HG03175 (cell line): Measurements from ENCODE around the gene SCG5.

Experiments used
- ATAC-seq: cut with Tn5 transposase; IDR thresholded peaks from one replicate; pipeline ENCODE4 v1.9.1; 2021; ENCODE audit warnings: mild to moderate bottlenecking, moderate library complexity; ENCODE audit not compliant: unreplicated experiment

The SCG5 gene

DNA sequence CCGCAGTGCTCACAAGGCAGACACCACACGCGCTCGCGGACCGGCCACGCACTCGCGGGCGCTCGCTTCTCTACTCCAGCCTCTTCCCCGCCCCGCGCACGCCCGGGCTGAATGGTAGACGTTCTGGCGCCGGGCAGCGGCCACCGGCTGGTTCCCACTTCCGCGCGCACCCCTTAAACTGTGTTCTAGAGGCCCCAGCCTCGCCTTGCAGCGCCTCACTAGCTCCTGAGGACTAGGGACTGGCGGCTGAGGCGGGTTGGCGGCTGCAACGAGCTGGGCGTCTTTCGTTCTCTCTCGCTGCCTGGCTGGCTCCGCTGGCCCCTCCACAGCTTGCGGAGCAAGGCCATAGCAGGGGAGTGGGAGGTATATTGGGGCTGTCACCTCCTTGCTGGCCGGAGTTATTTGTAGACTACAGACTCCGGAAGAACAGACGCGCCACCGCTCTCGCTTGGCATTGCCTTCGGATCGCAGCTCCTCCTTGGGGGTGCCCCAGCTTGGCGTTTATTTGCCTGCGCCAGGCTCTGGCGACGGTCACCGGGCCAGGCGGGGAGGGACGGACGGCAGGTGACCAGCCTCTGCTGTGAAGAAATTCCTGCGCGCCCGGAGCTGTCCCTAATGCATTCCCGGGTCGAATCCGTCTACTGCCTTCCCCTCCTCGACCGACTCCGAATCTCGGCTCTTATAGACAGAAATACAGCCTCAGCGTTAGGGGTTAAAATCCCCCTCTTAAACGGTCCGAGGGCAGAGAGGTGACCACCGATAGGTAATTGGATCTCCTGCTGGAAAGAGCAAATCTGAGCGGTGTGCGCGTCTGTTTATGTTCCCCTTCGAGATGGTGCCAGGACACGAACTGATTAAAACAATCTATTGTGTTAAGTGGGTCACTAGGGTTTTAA lies 77.6 kb downstream of the SCG5 start:
- ATAC-seq = no peak

DNA sequence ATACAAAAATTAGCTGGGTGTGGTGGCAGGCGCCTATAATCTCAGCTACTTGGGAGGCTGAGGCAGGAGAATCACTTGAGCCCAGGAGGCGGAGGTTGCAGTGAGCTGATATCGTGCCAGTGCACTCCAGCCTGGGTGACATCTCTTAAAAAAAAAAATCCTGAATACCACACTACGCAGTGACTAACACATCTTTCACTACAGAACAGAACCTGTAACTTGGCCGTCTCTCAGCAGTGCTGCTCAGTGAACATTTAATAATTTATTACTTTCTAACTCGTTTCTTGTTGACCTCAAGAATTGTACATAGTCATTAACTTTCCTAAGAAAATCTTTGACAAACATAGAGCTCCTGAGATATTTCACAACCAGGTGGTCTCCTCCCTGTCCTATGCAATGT lies 80.1 kb downstream of the SCG5 start:
- ATAC-seq = no peak

DNA sequence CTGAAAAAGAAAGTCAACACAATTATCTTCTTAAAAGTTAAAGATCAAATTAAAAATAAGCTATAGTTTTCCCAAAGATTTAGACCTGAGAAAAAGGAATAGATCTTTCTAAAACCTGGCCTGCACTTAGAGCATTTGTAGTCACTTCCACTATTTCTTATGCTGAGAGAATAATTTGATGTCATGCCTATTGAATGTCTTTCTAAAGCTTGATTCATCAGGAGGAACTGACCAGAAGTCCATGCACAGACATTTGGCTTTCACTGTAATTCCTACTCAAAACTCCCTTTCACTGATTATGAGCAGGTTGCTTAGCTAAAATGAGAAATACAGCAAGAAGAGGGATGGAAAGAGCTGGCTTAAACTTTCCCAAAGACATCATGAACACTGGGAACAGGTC lies 80.6 kb downstream of the SCG5 start:
- no peak for ATAC-seq

DNA sequence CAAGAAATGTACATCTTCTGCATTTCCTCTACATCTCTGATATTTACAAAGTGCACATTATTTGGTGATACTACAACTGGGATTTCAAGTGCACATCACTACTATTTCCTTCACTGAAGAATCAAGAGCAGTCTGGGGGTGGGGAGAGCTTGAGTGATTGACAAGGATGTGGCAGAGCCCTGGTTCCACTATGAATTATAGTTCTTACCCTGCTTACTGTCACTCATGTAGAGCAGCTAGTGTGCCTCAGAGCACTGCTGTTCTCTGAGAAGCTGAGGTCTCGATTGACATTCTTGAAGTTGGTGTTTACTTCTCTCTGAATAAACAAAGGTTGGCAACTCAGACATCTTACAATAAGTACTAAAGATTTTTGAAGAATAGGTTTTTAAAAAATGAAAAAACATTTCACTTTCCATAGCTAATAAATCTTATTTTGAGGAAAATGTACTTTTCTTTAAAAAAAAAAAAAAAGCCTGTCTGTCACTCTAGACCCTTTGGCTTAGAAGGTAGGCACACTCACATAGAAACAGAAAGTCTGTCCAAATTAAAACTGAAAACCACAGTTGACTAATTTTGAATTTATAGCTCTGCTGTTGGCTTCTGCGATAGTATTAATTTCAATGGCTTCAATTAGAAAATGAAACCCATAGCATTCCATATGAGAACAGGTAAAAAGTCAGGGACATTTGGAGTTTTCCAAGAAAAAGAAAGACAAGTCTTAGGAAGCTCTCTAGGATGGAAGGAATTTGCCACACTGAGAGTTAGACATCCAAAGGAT lies 81.8 kb downstream of the SCG5 start:
- peak; percentile 91 for ATAC-seq

GRCh38 chr15:32729700-32730395 lies 88.3 kb downstream of the SCG5 start:
- no peak for ATAC-seq

GRCh38 chr15:32730677-32731654 lies 89.5 kb downstream of the SCG5 start:
- no peak for ATAC-seq

- ATAC-seq = no peak
Measured at GRCh38 chr15:32732574-32733157, 91.2 kb downstream of the SCG5 start.

- ATAC-seq = no peak
Measured at GRCh38 chr15:32733281-32733680, 91.8 kb downstream of the SCG5 start.

DNA sequence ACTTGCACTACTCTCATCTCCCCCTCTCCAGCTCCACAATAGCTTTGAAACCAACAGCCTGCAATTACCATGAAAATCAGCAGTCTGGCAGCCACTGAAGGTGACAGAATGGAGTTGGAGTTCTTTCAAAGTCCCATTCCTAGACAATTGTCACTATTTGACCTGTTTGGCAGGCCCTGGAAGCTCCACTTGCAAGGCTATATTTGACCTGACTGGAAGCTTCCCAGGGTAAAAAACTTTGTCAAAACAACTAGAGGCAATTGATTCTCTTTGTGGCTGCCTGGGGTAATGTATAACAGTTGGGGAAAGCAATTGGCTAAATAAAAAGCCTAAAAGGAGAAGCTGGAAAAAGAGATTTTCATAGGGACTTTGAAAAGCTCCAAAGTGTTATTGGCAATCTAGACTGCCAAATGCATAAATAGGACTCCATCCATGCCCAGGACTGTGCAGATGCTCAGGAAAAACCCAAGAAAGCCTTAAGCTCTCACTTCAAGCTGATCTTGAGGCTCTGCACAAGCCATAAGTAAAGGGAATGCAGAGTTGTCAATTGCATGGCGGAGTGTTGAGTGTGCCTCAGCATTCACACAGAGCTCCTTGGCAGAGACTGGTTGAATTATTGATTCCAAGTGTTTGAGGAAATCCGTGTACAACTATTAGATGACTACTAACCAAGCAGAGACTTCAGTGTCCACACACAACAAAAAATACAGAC lies 94.6 kb downstream of the SCG5 start:
- ATAC-seq = no peak

DNA sequence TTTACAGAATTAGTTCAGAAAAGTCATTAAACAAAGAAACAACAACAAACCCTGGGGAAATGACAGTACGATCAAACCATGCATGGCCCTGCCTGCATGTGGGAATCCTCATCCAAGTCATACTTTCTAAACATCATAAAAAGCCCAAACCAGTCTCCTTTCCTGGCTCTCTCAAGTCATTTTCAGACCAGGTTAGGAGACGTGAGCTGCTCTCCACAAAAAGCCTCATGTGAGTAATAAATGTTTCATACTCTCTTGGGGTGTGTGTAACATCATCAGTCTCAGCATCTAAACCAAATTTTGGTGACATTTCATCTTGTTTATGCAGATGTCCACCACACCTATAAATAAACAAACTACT lies 95.2 kb downstream of the SCG5 start:
- no peak for ATAC-seq

- ATAC-seq = no peak
Measured at GRCh38 chr15:32737304-32737703, 95.8 kb downstream of the SCG5 start.

GRCh38 chr15:32738666-32739065 lies 97.2 kb downstream of the SCG5 start:
- no peak for ATAC-seq

- no peak for ATAC-seq
Measured at GRCh38 chr15:32739522-32740063, 98.1 kb downstream of the SCG5 start.

- no peak for ATAC-seq
Measured at GRCh38 chr15:32743411-32744140, 102.1 kb downstream of the SCG5 start.

DNA sequence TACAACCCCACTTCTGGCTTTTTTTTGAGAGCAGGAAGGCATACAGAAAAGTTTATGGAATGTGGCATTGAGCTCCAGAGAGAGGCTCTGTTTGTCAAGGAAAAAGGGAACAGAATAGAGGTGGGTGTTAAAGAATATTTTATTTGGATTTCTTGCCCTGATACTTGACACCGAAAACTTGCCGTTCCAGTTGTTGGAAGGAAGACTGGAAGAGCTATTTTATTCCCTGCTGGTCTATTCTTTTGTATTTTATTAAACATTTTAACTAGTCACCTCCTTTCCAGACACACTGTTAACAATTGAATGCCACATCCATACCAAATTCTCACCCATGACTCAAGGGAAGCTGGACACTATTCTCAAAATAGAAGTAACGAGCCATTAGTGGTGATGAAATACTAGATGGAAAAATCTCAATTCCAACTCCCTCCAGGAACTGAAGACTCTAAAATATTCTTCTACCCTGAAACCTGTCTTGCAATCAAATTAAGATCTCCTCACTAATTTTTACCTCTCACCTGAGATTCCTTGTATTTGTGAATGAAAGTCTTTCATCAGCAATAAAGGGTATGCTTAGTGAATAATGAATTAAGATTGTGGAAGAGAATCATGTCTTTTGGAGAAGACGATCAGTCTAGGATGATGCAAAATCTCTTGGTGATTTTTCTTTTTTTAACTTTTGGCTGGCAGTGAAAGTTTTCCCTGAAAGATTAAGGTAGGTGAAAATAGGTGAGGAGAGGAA lies 104.8 kb downstream of the SCG5 start:
- no peak for ATAC-seq
